Adrenal gland (tissue), 5 donors: ENCODE results near the gene DCAF10.

Experiments
- CTCF ChIP-seq, 6 experiments: fragments of 450-650 bp in 4 of 6; fragments of 200-600 bp in 2 of 6; sonication (generic) in 1 of 6; IDR thresholded peaks; 1 replicate in 5 of 6; 2 replicates in 1 of 6; pipeline versions ENCODE4 v1.5.1 to v1.8.0; 2016 to 2021; ENCODE audit warnings: antibody characterized with exemption in 6 of 6, mild to moderate bottlenecking in 2 of 6, moderate library complexity in 1 of 6
- POLR2A ChIP-seq, 2 donors: fragments of 450-650 bp; IDR thresholded peaks; one replicate each; pipeline ENCODE4 v1.6.1; 2017; ENCODE audit warnings: antibody characterized with exemption in 2 of 2, mild to moderate bottlenecking in 2 of 2, moderate library complexity in 1 of 2
- donor health status: DM: no; HTN: no; CAD: no.

GRCh38 chr9:37811906-37812476 lies 11.4 kb downstream of the DCAF10 start:
- TF ChIP-seq CTCF (IDR thresholded peaks at IDR 0.05) (no peak), POLR2A (IDR thresholded peaks at IDR 0.05) (no peak)
